ENCODE results near the gene TREH. TPM values are rescaled to one million over a fixed set of nuclear protein-coding genes. Genes with fewer than 3 reads are reported as not detected.
A peak's percentile ranks its signal among the peaks of the same experiment; 100 is the strongest.

The TREH gene
- total RNA-seq, 1 donor from 2014 or later: not detected

- H3K9ac ChIP-seq (ENCODE audit: low read length): no peak overlapping the region
- H3K27ac Mint-ChIP-seq (ENCODE audit: unreplicated experiment): peak overlapping the region; percentile 20
- H3K9me3 Mint-ChIP-seq (ENCODE audit: unreplicated experiment): peaks cover 3% of the 10 kb centered on the region
- no peaks in the 10 kb centered on the region for H3K9me3 ChIP-seq (ENCODE audit: insufficient read depth, low read depth, low read length)
- H3K36me3 ChIP-seq (ENCODE audit: insufficient read depth, low read length): no peaks in the 10 kb centered on the region
- H3K4me2 ChIP-seq (ENCODE audit: low read length): no peak overlapping the region
- no peak overlapping the region for H3K4me3 Mint-ChIP-seq (ENCODE audit: unreplicated experiment)
- H3K27ac ChIP-seq (ENCODE audit: low read depth, low read length): no peak overlapping the region
- no peak overlapping the region for H2AFZ ChIP-seq (ENCODE audit: low read depth, low read length)
- H4K20me1 ChIP-seq (ENCODE audit: insufficient read depth, low read length): no peaks in the 10 kb centered on the region
- peaks cover 7% of the 10 kb centered on the region for H3K27me3 ChIP-seq (ENCODE audit: insufficient read depth, low read length)
- no peaks in the 10 kb centered on the region for H3K4me1 ChIP-seq (ENCODE audit: insufficient read depth, low read length)
- peaks cover 2% of the 10 kb centered on the region for H3K36me3 Mint-ChIP-seq (ENCODE audit: low read depth, unreplicated experiment)
- DNase-seq (ENCODE audit: low read depth) (no peak), FAIRE-seq (no peak)
- no peaks in the 10 kb centered on the region for H3K4me1 Mint-ChIP-seq (ENCODE audit: low read depth, unreplicated experiment)
- H3K79me2 ChIP-seq (ENCODE audit: insufficient read depth, low read length): no peaks in the 10 kb centered on the region
- TF ChIP-seq CTCF (IDR thresholded peaks at IDR 0.05; ENCODE audit: insufficient read depth, low read depth, low read length) (no peak), EZH2 (IDR thresholded peaks at IDR 0.05; ENCODE audit: insufficient read depth, low read length) (no peak)
- H3K4me3 ChIP-seq (ENCODE audit: insufficient read depth, low read depth, low read length): no peak overlapping the region
- peaks cover 13% of the 10 kb centered on the region for H3K27me3 Mint-ChIP-seq (ENCODE audit: low read depth, unreplicated experiment)
Observed at GRCh38 chr11:118677977-118678376, 1.5 kb downstream of the TREH start.

- H3K4me3 ChIP-seq (ENCODE audit: insufficient read depth, low read depth, low read length): no peak overlapping the region
- no peaks in the 10 kb centered on the region for H3K9me3 ChIP-seq (ENCODE audit: insufficient read depth, low read depth, low read length)
- H3K9ac ChIP-seq (ENCODE audit: low read length): no peak overlapping the region
- H3K27ac Mint-ChIP-seq (ENCODE audit: unreplicated experiment): no peak overlapping the region
- no peak for FAIRE-seq
- no peaks in the 10 kb centered on the region for H3K4me1 ChIP-seq (ENCODE audit: insufficient read depth, low read length)
- no peaks in the 10 kb centered on the region for H3K36me3 ChIP-seq (ENCODE audit: insufficient read depth, low read length)
- no peak overlapping the region for H3K4me3 Mint-ChIP-seq (ENCODE audit: unreplicated experiment)
- peaks cover 3% of the 10 kb centered on the region for H3K9me3 Mint-ChIP-seq (ENCODE audit: unreplicated experiment)
- DNase-seq (ENCODE audit: low read depth): no peak
- H3K27me3 Mint-ChIP-seq (ENCODE audit: low read depth, unreplicated experiment): peaks cover 8% of the 10 kb centered on the region
- peaks cover 2% of the 10 kb centered on the region for H3K36me3 Mint-ChIP-seq (ENCODE audit: low read depth, unreplicated experiment)
- H4K20me1 ChIP-seq (ENCODE audit: insufficient read depth, low read length): no peaks in the 10 kb centered on the region
- no peak overlapping the region for H3K27ac ChIP-seq (ENCODE audit: low read depth, low read length)
- no peaks in the 10 kb centered on the region for H3K4me1 Mint-ChIP-seq (ENCODE audit: low read depth, unreplicated experiment)
- H3K79me2 ChIP-seq (ENCODE audit: insufficient read depth, low read length): no peaks in the 10 kb centered on the region
- no peak overlapping the region for H3K4me2 ChIP-seq (ENCODE audit: low read length)
- peaks cover 9% of the 10 kb centered on the region for H3K27me3 ChIP-seq (ENCODE audit: insufficient read depth, low read length)
- TF ChIP-seq CTCF (IDR thresholded peaks at IDR 0.05; ENCODE audit: insufficient read depth, low read depth, low read length) (no peak), EZH2 (IDR thresholded peaks at IDR 0.05; ENCODE audit: insufficient read depth, low read length) (no peak)
- H2AFZ ChIP-seq (ENCODE audit: low read depth, low read length): no peak overlapping the region
Observed at GRCh38 chr11:118674082-118674435, 5.4 kb downstream of the TREH start.

- Histone ChIP-seq H3K27me3 (ENCODE audit: insufficient read depth, low read length) (peaks cover 9% of the 10 kb centered on the region), H3K4me1 (ENCODE audit: insufficient read depth, low read length) (no peaks in the 10 kb centered on the region), H3K79me2 (ENCODE audit: insufficient read depth, low read length) (no peaks in the 10 kb centered on the region), H3K9me3 (ENCODE audit: insufficient read depth, low read depth, low read length) (no peaks in the 10 kb centered on the region), H2AFZ (ENCODE audit: low read depth, low read length) (no peak overlapping the region), H3K27ac (ENCODE audit: low read depth, low read length) (no peak overlapping the region), H3K4me2 (ENCODE audit: low read length) (no peak overlapping the region), H3K9ac (ENCODE audit: low read length) (no peak overlapping the region), H3K36me3 (ENCODE audit: insufficient read depth, low read length) (no peaks in the 10 kb centered on the region), H3K4me3 (ENCODE audit: insufficient read depth, low read depth, low read length) (no peak overlapping the region), H4K20me1 (ENCODE audit: insufficient read depth, low read length) (no peaks in the 10 kb centered on the region)
- no peak for TF ChIP-seq CTCF (IDR thresholded peaks at IDR 0.05; ENCODE audit: insufficient read depth, low read depth, low read length)
- no peak for TF ChIP-seq EZH2 (IDR thresholded peaks at IDR 0.05; ENCODE audit: insufficient read depth, low read length)
- no peak for FAIRE-seq
- Mint-ChIP-seq H3K4me1 (ENCODE audit: low read depth, unreplicated experiment) (no peaks in the 10 kb centered on the region), H3K36me3 (ENCODE audit: low read depth, unreplicated experiment) (peaks cover 2% of the 10 kb centered on the region), H3K4me3 (ENCODE audit: unreplicated experiment) (no peak overlapping the region), H3K27ac (ENCODE audit: unreplicated experiment) (no peak overlapping the region), H3K9me3 (ENCODE audit: unreplicated experiment) (peaks cover 3% of the 10 kb centered on the region), H3K27me3 (ENCODE audit: low read depth, unreplicated experiment) (peaks cover 5% of the 10 kb centered on the region)
- DNase-seq (ENCODE audit: low read depth): no peak
Observed at GRCh38 chr11:118673361-118674081, 5.9 kb downstream of the TREH start.
